Spleen (tissue), 11 donors: ENCODE data around the gene ZDHHC14. TPM values are rescaled to one million over a fixed set of nuclear protein-coding genes. Genes with fewer than 3 reads are reported as not detected.

Experiments
- DNase-seq: peaks from one replicate; pipeline ENCODE4 v3.0.0-alpha.2; 2020
- H3K27ac ChIP-seq, 8 donors: fragments of 200-600 bp; sonication (generic) in 7 of 8; 1 replicate in 4 of 8; 2 replicates in 4 of 8; pipeline versions ENCODE4 v1.5.0 to v1.8.0; 2016 to 2021; ENCODE audit warnings: inconsistent platforms in 4 of 8, mild to moderate bottlenecking in 4 of 8, moderate library complexity in 1 of 8
- H3K27me3 ChIP-seq, 7 donors: fragments of 200-600 bp; sonication (generic) in 6 of 7; replicated peaks in 1 of 7; 1 replicate in 4 of 7; 2 replicates in 3 of 7; pipeline versions ENCODE4 v1.5.0 to v1.8.0; 2016 to 2021; ENCODE audit warnings: inconsistent platforms in 3 of 7, mild to moderate bottlenecking in 1 of 7
- H3K36me3 ChIP-seq, 6 donors: fragments of 200-600 bp; sonication (generic) in 5 of 6; 1 replicate in 4 of 6; 2 replicates in 2 of 6; pipeline versions ENCODE4 v1.5.0 to v1.8.0; 2016 to 2021; ENCODE audit warnings: inconsistent platforms in 2 of 6
- H3K4me1 ChIP-seq, 6 donors: fragments of 200-600 bp; sonication (generic) in 5 of 6; 1 replicate in 3 of 6; 2 replicates in 3 of 6; pipeline versions ENCODE4 v1.5.0 to v1.8.0; 2016 to 2021; ENCODE audit warnings: inconsistent platforms in 3 of 6
- H3K4me3 ChIP-seq, 8 donors: fragments of 200-600 bp; sonication (generic) in 7 of 8; 1 replicate in 4 of 8; 2 replicates in 4 of 8; pipeline versions ENCODE4 v1.5.0 to v1.8.0; 2016 to 2021; ENCODE audit warnings: inconsistent platforms in 4 of 8, mild to moderate bottlenecking in 4 of 8, moderate library complexity in 2 of 8
- H3K9me3 ChIP-seq, 8 donors: fragments of 200-600 bp; sonication (generic) in 7 of 8; 1 replicate in 4 of 8; 2 replicates in 4 of 8; pipeline versions ENCODE4 v1.5.0 to v1.8.0; 2016 to 2021; ENCODE audit warnings: inconsistent platforms in 4 of 8
- POLR2A ChIP-seq, 3 donors: fragments of 450-650 bp; IDR thresholded peaks; one replicate each; pipeline ENCODE4 v1.5.1; 2017; ENCODE audit warnings: antibody characterized with exemption in 3 of 3, mild to moderate bottlenecking in 1 of 3
- POLR2AphosphoS5 ChIP-seq, 3 donors: sonication (generic); formaldehyde crosslinking; IDR thresholded peaks; one replicate each; pipeline ENCODE4 v1.5.1; 2017; ENCODE audit warnings: antibody characterized with exemption in 3 of 3
- WGBS, 5 donors: extraction: QIAGEN DNeasy Blood & Tissue Kit in 3 of 5; methylation state at CpG; one replicate each; pipeline versions ENCODE4 v1.1.5 to v1.1.7; 2013 to 2018; 5-methylcytosine and 5-hydroxymethylcytosine counted together
- intact Hi-C: fragments of 100-400 bp; cut with DNase I; formaldehyde crosslinking; loops from one replicate; pipeline ENCODE4 v1.15.0; 2023; ENCODE audit warnings: low total_unique reads
- polyA plus RNA-seq, 3 donors: library from polyadenylated mRNA; stranded (reverse); fragments of 200-250 nt; gene quantifications; one replicate each; pipeline ENCODE4 v1.2.1, GENCODE V29; 2013
- total RNA-seq, 7 donors: library from RNA; depleted of rRNA in 3 of 7; stranded (reverse); fragments of >200 nt in 3 of 7; fragmentation: NEBNext Ultra II Directional in 4 of 7; extraction: Animal tissue kit (Norgen Biotek cat#: 25700) in 4 of 7; gene quantifications; one replicate each; pipeline versions ENCODE4 v1.1.0 to v1.2.1, GENCODE V29; 2016 to 2021
- TF ChIP-seq, protein P1 (sequence below), 11 experiments: fragments of 200-600 bp in 7 of 11; fragments of 450-650 bp in 4 of 11; sonication (generic) in 4 of 11; IDR thresholded peaks in 8 of 11; conservative IDR thresholded peaks in 3 of 11; 1 replicate in 7 of 11; 2 replicates in 4 of 11; pipeline versions ENCODE4 v1.4.0 to v1.8.0; 2016 to 2021; ENCODE audit warnings: antibody characterized with exemption in 11 of 11, inconsistent platforms in 4 of 11, mild to moderate bottlenecking in 1 of 11
- donor health status: healthy with polysubstance abuse.
- donor health status: DM: no; HTN: no; CAD: no; lungs with moderate emphysema.
- donor health status: DM: no; HTN: no; CAD: no.
- donor health status: Bipolar disorder and iron deficiency.
- donor health status: healthy.
- donor health status: DM: no; HTN: no; CAD: no.
- donor health status: DM: yes; HTN: yes; CAD: no.

The ZDHHC14 gene
- total and polyA plus RNA-seq, 10 donors = 7.8 to 18.2 (median 11.7) TPM

DNA sequence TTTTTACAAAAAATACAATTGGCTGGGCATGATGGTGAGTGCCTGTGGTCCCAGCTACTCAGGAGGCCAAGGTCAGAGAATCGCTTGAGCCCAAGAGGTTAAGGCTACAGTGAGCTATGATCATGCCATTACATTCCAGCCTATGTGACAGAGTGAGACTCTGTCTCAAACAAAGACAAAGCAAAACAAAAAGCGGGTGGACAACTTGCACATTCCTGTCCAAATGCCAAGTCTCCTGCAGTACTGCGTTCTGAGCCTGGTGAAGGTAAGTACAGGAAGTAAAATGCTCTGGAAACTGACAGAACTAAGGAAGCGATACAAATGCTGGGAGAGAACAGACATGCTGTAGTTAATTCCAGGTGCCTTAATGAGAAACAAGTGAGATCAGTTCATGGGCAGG is 37.3 kb upstream of the ZDHHC14 start:
- no peak for DNase-seq
- Histone ChIP-seq H3K4me3 (no peak overlapping the region), H3K27ac (no peak overlapping the region), H3K9me3 (no peaks in the 10 kb centered on the region), H3K27me3 (peaks cover 0 to 33% (median 5%) of the 10 kb centered on the region in 7 donors), H3K36me3 (no peaks in the 10 kb centered on the region), H3K4me1 (no peaks in the 10 kb centered on the region)
- 62 to 87% (median 77%) methylated on average over 4 of the region's 4 CpGs for WGBS, 5 donors
- intact Hi-C loops = no loop called here
- TF ChIP-seq, protein P1, sequence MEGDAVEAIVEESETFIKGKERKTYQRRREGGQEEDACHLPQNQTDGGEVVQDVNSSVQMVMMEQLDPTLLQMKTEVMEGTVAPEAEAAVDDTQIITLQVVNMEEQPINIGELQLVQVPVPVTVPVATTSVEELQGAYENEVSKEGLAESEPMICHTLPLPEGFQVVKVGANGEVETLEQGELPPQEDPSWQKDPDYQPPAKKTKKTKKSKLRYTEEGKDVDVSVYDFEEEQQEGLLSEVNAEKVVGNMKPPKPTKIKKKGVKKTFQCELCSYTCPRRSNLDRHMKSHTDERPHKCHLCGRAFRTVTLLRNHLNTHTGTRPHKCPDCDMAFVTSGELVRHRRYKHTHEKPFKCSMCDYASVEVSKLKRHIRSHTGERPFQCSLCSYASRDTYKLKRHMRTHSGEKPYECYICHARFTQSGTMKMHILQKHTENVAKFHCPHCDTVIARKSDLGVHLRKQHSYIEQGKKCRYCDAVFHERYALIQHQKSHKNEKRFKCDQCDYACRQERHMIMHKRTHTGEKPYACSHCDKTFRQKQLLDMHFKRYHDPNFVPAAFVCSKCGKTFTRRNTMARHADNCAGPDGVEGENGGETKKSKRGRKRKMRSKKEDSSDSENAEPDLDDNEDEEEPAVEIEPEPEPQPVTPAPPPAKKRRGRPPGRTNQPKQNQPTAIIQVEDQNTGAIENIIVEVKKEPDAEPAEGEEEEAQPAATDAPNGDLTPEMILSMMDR (IDR thresholded peaks at IDR 0.05 in 8 of 11, conservative IDR thresholded peaks at IDR 0.05 in 3 of 11) = no peak
- TF ChIP-seq POLR2AphosphoS5 (IDR thresholded peaks at IDR 0.05) (no peak), POLR2A (IDR thresholded peaks at IDR 0.05) (no peak)

DNA sequence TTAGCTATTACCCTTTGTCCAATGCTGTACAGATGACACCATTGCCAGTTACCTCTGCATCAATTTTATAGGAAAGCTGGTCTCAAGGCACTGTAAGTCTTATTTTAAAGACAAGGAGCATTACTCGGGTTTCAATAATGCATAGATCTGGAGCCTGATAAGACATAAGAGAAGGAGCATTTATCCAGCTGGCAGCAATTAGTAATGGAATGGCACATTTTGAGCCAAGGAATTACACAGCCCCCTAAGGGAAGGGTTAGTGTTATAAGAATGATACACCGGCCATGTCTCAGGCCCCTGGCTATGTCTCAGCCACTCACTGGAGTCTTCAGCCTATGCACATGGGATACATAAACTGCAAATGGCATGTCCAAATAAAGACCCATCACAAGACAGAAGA is 34.6 kb upstream of the ZDHHC14 start:
- H3K27me3 ChIP-seq = peaks cover 0 to 24% (median 5%) of the 10 kb centered on the region in 7 donors
- no peaks in the 10 kb centered on the region for H3K36me3 ChIP-seq
- no peak overlapping the region for H3K4me3 ChIP-seq
- H3K27ac ChIP-seq = no peak overlapping the region
- peaks cover 0 to 11% (median 7%) of the 10 kb centered on the region in 8 donors for H3K9me3 ChIP-seq
- WGBS, 5 donors = 89 to 97% (median 92%) methylated on average over 2 of the region's 2 CpGs
- TF ChIP-seq POLR2A (IDR thresholded peaks at IDR 0.05) (no peak), POLR2AphosphoS5 (IDR thresholded peaks at IDR 0.05) (no peak)
- TF ChIP-seq, protein P1 (IDR thresholded peaks at IDR 0.05 in 8 of 11, conservative IDR thresholded peaks at IDR 0.05 in 3 of 11) = no peak
- H3K4me1 ChIP-seq = no peaks in the 10 kb centered on the region
- DNase-seq = no peak
- intact Hi-C loops = no loop called here

DNA sequence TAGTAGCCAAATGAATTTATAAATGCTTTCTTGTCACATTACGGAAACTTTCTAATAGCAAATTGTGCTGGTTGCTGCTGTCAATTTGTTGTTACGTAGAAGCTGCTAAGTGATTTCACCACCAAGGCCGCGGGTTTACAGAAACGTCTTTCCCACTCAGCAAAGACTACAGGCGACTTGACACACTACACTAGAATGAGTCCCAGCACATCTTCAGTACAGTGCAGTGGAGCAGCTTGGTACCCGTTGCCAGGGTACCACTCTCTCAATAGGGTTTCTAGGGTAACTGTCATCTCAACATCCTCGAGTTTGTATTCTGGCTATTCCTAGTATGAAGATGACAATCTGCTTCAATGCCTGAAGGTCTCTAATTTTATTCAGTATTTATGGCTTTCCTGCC is 22.7 kb upstream of the ZDHHC14 start:
- intact Hi-C loops = no loop called here
- 84 to 89% (median 85%) methylated on average over 8 of the region's 8 CpGs for WGBS, 5 donors
- Histone ChIP-seq H3K27me3 (peaks cover 0 to 39% (median 0%) of the 10 kb centered on the region in 7 donors), H3K27ac (no peak overlapping the region), H3K4me1 (no peaks in the 10 kb centered on the region), H3K4me3 (no peak overlapping the region), H3K9me3 (no peaks in the 10 kb centered on the region), H3K36me3 (no peaks in the 10 kb centered on the region)
- DNase-seq = no peak
- TF ChIP-seq POLR2A (IDR thresholded peaks at IDR 0.05) (no peak), POLR2AphosphoS5 (IDR thresholded peaks at IDR 0.05) (no peak)
- TF ChIP-seq, protein P1 (IDR thresholded peaks at IDR 0.05 in 8 of 11, conservative IDR thresholded peaks at IDR 0.05 in 3 of 11) = no peak

DNA sequence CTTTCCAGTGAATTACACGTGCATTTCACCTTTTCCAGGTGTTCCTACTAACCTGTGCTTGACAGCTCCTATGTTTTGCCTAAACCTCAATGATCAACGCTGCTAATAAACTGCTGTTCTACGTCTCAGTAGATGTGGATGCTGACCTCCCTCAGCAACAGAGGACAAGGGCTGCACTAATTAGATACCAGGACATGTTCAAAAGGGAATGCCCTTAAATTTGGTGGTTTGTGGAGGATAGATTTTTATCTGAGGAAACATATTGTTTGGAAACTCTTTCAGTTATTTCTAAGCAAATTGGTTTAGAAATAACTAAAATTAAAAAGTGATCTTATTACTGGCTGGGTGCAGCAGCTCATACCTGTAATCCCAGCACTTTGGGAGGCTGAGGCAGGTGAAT is 19.1 kb upstream of the ZDHHC14 start:
- Histone ChIP-seq H3K27ac (no peak overlapping the region), H3K4me3 (no peak overlapping the region), H3K9me3 (no peaks in the 10 kb centered on the region), H3K4me1 (no peaks in the 10 kb centered on the region), H3K27me3 (peaks cover 0 to 31% (median 0%) of the 10 kb centered on the region in 7 donors), H3K36me3 (no peaks in the 10 kb centered on the region)
- TF ChIP-seq POLR2AphosphoS5 (IDR thresholded peaks at IDR 0.05) (no peak), POLR2A (IDR thresholded peaks at IDR 0.05) (no peak)
- TF ChIP-seq, protein P1 (IDR thresholded peaks at IDR 0.05 in 8 of 11, conservative IDR thresholded peaks at IDR 0.05 in 3 of 11) = no peak
- DNase-seq = no peak
- intact Hi-C loops = no loop called here
- 30 to 55% (median 46%) methylated on average over 3 of the region's 3 CpGs for WGBS, 5 donors
